DND-41 (cell line): Measurements from ENCODE around the gene DIP2B.

Experiments
- EZH2 ChIP-seq: IDR thresholded peaks from 3 replicates; pipeline ENCODE4 v1.6.1; 2012; ENCODE audit warnings: borderline replicate concordance, low read depth, mild to moderate bottlenecking, moderate library complexity, low read length, inconsistent platforms; ENCODE audit not compliant: severe bottlenecking
- TF ChIP-seq, protein P1 (sequence below): IDR thresholded peaks from 2 replicates; pipeline ENCODE4 v1.5.1; 2012; ENCODE audit warnings: borderline replicate concordance, low read length, moderate library complexity, mild to moderate bottlenecking; ENCODE audit not compliant: poor library complexity, severe bottlenecking; ENCODE audit errors: extremely low read depth

- TF ChIP-seq EZH2 = no peak
- TF ChIP-seq, protein P1, sequence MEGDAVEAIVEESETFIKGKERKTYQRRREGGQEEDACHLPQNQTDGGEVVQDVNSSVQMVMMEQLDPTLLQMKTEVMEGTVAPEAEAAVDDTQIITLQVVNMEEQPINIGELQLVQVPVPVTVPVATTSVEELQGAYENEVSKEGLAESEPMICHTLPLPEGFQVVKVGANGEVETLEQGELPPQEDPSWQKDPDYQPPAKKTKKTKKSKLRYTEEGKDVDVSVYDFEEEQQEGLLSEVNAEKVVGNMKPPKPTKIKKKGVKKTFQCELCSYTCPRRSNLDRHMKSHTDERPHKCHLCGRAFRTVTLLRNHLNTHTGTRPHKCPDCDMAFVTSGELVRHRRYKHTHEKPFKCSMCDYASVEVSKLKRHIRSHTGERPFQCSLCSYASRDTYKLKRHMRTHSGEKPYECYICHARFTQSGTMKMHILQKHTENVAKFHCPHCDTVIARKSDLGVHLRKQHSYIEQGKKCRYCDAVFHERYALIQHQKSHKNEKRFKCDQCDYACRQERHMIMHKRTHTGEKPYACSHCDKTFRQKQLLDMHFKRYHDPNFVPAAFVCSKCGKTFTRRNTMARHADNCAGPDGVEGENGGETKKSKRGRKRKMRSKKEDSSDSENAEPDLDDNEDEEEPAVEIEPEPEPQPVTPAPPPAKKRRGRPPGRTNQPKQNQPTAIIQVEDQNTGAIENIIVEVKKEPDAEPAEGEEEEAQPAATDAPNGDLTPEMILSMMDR = no peak
These were observed 2.1 kb downstream of the DIP2B start for GRCh38 chr12:50506753-50507473.
